ENCODE measurements around the gene OR5K2. TPM values are rescaled to one million over a fixed set of nuclear protein-coding genes. Genes with fewer than 3 reads are reported as not detected.

OR5K2 gene
- total RNA-seq, 1 experiment from 2014 or later = not detected

DNA sequence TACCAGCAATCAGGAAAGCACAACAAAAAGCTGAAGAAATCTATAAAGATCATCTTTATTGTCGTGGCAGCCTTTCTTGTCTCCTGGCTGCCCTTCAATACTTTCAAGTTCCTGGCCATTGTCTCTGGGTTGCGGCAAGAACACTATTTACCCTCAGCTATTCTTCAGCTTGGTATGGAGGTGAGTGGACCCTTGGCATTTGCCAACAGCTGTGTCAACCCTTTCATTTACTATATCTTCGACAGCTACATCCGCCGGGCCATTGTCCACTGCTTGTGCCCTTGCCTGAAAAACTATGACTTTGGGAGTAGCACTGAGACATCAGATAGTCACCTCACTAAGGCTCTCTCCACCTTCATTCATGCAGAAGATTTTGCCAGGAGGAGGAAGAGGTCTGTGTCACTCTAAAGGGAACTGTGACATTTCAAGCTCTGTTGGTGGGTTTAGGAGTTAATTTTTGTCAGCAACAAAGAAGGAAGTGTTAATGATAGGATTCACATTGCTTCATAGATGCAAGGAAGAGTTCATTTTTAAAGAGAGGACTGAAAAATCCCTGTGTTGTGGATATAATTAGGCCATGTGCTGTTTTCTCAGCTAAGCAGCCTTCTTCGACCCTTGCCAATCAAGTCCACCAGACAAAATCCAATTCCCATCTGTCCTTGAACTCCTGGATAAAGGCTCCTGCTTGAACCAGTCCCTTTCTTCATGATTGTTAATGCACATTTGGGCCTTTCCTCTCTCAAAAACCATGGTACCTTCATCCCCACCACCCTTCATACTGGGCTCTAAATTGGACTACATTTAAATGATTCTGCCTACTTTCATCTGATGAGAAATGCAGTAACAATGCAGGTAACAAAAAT lies 35.5 kb downstream of the OR5K2 start (continued):
- no peak for TF ChIP-seq ZNF121 (CRISPR knock-in tag; IDR thresholded peaks at IDR 0.05)

DNA sequence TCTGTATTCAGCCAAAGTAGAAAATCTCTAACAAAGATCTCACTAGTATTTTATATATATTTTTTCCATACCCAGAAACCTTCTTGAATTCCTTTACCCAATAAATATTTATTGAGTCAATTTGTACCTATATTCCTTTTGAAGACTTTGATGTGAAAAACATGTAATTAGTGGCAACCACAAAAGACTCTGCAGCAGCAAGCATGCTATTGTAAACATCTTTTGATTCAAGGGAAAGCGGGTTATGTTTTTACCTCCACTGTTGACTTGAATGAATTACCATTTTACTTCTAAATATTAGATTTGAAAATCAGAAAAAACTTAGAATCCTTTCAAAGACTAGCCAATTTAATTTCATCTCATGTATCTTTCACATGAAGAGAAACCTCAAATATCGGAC lies 36.7 kb downstream of the OR5K2 start:
- Mint-ChIP-seq H3K9me3 (no peaks in the 10 kb centered on the region), H3K27me3 (ENCODE audit: low read depth) (no peaks in the 10 kb centered on the region), H3K27ac (no peak overlapping the region), H3K4me3 (no peak overlapping the region), H3K4me1 (peaks cover 3% of the 10 kb centered on the region; the same call in 1 of the 2 replicates), H3K36me3 (no peaks in the 10 kb centered on the region)
- ATAC-seq (no peak), DNase-seq (ENCODE audit: low spot score) (no peak)
- TF ChIP-seq IRF2 (CRISPR knock-in tag; IDR thresholded peaks at IDR 0.05; ENCODE audit: borderline replicate concordance, low read depth) = no peak
- no peak for TF ChIP-seq JUN (CRISPR knock-in tag; IDR thresholded peaks at IDR 0.05)
- no peak for TF ChIP-seq RORB (CRISPR knock-in tag; IDR thresholded peaks at IDR 0.05)
- no peak for TF ChIP-seq ZMAT4 (CRISPR knock-in tag; IDR thresholded peaks at IDR 0.05)
- TF ChIP-seq E2F4 (CRISPR knock-in tag; IDR thresholded peaks at IDR 0.05; ENCODE audit: borderline replicate concordance, low read depth) = no peak
- no peak for TF ChIP-seq FOXJ3 (CRISPR knock-in tag; IDR thresholded peaks at IDR 0.05; ENCODE audit: borderline replicate concordance)
- no peak for TF ChIP-seq STAT6 (CRISPR knock-in tag; conservative IDR thresholded peaks at IDR 0.05; ENCODE audit: low read depth)
- no peak for TF ChIP-seq ZNF121 (CRISPR knock-in tag; IDR thresholded peaks at IDR 0.05)
- TF ChIP-seq EMX1 (CRISPR knock-in tag; IDR thresholded peaks at IDR 0.05) = no peak
- TF ChIP-seq, protein P1, sequence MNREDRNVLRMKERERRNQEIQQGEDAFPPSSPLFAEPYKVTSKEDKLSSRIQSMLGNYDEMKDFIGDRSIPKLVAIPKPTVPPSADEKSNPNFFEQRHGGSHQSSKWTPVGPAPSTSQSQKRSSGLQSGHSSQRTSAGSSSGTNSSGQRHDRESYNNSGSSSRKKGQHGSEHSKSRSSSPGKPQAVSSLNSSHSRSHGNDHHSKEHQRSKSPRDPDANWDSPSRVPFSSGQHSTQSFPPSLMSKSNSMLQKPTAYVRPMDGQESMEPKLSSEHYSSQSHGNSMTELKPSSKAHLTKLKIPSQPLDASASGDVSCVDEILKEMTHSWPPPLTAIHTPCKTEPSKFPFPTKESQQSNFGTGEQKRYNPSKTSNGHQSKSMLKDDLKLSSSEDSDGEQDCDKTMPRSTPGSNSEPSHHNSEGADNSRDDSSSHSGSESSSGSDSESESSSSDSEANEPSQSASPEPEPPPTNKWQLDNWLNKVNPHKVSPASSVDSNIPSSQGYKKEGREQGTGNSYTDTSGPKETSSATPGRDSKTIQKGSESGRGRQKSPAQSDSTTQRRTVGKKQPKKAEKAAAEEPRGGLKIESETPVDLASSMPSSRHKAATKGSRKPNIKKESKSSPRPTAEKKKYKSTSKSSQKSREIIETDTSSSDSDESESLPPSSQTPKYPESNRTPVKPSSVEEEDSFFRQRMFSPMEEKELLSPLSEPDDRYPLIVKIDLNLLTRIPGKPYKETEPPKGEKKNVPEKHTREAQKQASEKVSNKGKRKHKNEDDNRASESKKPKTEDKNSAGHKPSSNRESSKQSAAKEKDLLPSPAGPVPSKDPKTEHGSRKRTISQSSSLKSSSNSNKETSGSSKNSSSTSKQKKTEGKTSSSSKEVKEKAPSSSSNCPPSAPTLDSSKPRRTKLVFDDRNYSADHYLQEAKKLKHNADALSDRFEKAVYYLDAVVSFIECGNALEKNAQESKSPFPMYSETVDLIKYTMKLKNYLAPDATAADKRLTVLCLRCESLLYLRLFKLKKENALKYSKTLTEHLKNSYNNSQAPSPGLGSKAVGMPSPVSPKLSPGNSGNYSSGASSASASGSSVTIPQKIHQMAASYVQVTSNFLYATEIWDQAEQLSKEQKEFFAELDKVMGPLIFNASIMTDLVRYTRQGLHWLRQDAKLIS (CRISPR knock-in tag; IDR thresholded peaks at IDR 0.05; ENCODE audit: borderline replicate concordance) = no peak
- TF ChIP-seq SMAD4 (CRISPR knock-in tag; IDR thresholded peaks at IDR 0.05) = no peak
- TF ChIP-seq NR2C2 (CRISPR knock-in tag; IDR thresholded peaks at IDR 0.05) = no peak
- TF ChIP-seq, protein P2, sequence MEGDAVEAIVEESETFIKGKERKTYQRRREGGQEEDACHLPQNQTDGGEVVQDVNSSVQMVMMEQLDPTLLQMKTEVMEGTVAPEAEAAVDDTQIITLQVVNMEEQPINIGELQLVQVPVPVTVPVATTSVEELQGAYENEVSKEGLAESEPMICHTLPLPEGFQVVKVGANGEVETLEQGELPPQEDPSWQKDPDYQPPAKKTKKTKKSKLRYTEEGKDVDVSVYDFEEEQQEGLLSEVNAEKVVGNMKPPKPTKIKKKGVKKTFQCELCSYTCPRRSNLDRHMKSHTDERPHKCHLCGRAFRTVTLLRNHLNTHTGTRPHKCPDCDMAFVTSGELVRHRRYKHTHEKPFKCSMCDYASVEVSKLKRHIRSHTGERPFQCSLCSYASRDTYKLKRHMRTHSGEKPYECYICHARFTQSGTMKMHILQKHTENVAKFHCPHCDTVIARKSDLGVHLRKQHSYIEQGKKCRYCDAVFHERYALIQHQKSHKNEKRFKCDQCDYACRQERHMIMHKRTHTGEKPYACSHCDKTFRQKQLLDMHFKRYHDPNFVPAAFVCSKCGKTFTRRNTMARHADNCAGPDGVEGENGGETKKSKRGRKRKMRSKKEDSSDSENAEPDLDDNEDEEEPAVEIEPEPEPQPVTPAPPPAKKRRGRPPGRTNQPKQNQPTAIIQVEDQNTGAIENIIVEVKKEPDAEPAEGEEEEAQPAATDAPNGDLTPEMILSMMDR (IDR thresholded peaks at IDR 0.05) = no peak
- ChIA-PET POLR2A (no interaction called here), CTCF (no interaction called here)

All from WTC11 (cell line).